Liver (tissue), 3 donors: ENCODE results near the gene LRRFIP1.

Experiments used
- JUND ChIP-seq, 2 donors: IDR thresholded peaks; 2 replicates each; pipeline ENCODE4 v1.6.1; 2016; ENCODE audit warnings: antibody characterized with exemption in 2 of 2
- RAD21 ChIP-seq, 2 donors: IDR thresholded peaks; 2 replicates each; pipeline ENCODE4 v1.6.1; 2016; ENCODE audit warnings: antibody characterized with exemption in 2 of 2, mild to moderate bottlenecking in 2 of 2
- RXRA ChIP-seq, 2 donors: IDR thresholded peaks; 2 replicates each; pipeline ENCODE4 v1.6.1; 2017 to 2018; ENCODE audit warnings: antibody characterized with exemption in 2 of 2, mild to moderate bottlenecking in 1 of 2
- SP1 ChIP-seq: IDR thresholded peaks from 2 replicates; pipeline ENCODE4 v1.6.1; 2018; ENCODE audit warnings: antibody characterized with exemption, mild to moderate bottlenecking
- TAF1 ChIP-seq: conservative IDR thresholded peaks from 2 replicates; pipeline ENCODE4 v1.6.1; 2016; ENCODE audit warnings: antibody characterized with exemption, mild to moderate bottlenecking
- TF ChIP-seq, protein P1 (sequence below): fragments of 150-350 bp; IDR thresholded peaks from 2 replicates; pipeline ENCODE4 v1.5.1; 2017; ENCODE audit warnings: improper control_type of control experiment, low read depth, low read length; ENCODE audit not compliant: missing input control
- TF ChIP-seq, protein P2 (sequence below): IDR thresholded peaks from 2 replicates; pipeline ENCODE4 v1.6.1; 2016; ENCODE audit warnings: antibody characterized with exemption
- TF ChIP-seq, protein P3 (sequence below): IDR thresholded peaks from 2 replicates; pipeline ENCODE4 v1.6.1; 2016; ENCODE audit warnings: antibody characterized with exemption, mild to moderate bottlenecking
- TF ChIP-seq, protein P4 (sequence below): IDR thresholded peaks from 2 replicates; pipeline ENCODE4 v1.6.1; 2016; ENCODE audit warnings: antibody characterized with exemption
- donor health status: healthy.
- donor health status: healthy.

DNA sequence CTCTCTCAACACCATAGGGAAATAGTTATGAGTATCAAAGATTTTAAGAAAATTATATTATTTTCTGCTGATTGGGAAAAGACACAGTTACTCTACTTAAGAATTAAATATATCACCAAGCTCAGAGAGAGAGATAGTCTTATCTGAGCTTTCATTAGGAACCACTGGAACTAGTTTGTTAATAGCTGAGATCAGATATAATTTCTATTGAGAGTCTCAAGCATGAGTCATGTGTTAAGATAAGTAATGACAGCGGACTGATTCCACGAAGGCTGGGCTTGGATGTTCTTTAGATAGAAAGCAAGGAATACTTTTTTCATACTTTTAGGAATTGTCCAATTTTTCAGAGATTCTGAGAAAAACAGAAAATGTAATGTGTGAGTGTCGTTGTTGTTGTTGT lies 126.8 kb downstream of the LRRFIP1 start:
- TF ChIP-seq, protein P1, sequence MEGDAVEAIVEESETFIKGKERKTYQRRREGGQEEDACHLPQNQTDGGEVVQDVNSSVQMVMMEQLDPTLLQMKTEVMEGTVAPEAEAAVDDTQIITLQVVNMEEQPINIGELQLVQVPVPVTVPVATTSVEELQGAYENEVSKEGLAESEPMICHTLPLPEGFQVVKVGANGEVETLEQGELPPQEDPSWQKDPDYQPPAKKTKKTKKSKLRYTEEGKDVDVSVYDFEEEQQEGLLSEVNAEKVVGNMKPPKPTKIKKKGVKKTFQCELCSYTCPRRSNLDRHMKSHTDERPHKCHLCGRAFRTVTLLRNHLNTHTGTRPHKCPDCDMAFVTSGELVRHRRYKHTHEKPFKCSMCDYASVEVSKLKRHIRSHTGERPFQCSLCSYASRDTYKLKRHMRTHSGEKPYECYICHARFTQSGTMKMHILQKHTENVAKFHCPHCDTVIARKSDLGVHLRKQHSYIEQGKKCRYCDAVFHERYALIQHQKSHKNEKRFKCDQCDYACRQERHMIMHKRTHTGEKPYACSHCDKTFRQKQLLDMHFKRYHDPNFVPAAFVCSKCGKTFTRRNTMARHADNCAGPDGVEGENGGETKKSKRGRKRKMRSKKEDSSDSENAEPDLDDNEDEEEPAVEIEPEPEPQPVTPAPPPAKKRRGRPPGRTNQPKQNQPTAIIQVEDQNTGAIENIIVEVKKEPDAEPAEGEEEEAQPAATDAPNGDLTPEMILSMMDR = no peak
- TF ChIP-seq SP1 = no peak
- TF ChIP-seq TAF1 = no peak
- TF ChIP-seq, protein P2, sequence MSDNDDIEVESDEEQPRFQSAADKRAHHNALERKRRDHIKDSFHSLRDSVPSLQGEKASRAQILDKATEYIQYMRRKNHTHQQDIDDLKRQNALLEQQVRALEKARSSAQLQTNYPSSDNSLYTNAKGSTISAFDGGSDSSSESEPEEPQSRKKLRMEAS = no peak
- TF ChIP-seq, protein P3, sequence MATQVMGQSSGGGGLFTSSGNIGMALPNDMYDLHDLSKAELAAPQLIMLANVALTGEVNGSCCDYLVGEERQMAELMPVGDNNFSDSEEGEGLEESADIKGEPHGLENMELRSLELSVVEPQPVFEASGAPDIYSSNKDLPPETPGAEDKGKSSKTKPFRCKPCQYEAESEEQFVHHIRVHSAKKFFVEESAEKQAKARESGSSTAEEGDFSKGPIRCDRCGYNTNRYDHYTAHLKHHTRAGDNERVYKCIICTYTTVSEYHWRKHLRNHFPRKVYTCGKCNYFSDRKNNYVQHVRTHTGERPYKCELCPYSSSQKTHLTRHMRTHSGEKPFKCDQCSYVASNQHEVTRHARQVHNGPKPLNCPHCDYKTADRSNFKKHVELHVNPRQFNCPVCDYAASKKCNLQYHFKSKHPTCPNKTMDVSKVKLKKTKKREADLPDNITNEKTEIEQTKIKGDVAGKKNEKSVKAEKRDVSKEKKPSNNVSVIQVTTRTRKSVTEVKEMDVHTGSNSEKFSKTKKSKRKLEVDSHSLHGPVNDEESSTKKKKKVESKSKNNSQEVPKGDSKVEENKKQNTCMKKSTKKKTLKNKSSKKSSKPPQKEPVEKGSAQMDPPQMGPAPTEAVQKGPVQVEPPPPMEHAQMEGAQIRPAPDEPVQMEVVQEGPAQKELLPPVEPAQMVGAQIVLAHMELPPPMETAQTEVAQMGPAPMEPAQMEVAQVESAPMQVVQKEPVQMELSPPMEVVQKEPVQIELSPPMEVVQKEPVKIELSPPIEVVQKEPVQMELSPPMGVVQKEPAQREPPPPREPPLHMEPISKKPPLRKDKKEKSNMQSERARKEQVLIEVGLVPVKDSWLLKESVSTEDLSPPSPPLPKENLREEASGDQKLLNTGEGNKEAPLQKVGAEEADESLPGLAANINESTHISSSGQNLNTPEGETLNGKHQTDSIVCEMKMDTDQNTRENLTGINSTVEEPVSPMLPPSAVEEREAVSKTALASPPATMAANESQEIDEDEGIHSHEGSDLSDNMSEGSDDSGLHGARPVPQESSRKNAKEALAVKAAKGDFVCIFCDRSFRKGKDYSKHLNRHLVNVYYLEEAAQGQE = no peak
- no peak for TF ChIP-seq RAD21 (IDR thresholded peaks at IDR 0.05)
- TF ChIP-seq, protein P4, sequence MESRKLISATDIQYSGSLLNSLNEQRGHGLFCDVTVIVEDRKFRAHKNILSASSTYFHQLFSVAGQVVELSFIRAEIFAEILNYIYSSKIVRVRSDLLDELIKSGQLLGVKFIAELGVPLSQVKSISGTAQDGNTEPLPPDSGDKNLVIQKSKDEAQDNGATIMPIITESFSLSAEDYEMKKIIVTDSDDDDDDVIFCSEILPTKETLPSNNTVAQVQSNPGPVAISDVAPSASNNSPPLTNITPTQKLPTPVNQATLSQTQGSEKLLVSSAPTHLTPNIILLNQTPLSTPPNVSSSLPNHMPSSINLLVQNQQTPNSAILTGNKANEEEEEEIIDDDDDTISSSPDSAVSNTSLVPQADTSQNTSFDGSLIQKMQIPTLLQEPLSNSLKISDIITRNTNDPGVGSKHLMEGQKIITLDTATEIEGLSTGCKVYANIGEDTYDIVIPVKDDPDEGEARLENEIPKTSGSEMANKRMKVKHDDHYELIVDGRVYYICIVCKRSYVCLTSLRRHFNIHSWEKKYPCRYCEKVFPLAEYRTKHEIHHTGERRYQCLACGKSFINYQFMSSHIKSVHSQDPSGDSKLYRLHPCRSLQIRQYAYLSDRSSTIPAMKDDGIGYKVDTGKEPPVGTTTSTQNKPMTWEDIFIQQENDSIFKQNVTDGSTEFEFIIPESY = no peak
- TF ChIP-seq JUND (IDR thresholded peaks at IDR 0.05) = no peak
- TF ChIP-seq RXRA (IDR thresholded peaks at IDR 0.05) = no peak
